Fibroblast of the aortic adventitia (primary cell): ENCODE results near the gene GARS1. TPM values are rescaled to one million over a fixed set of nuclear protein-coding genes. Genes with fewer than 3 reads are reported as not detected.

ENCODE experiments used
- DNase-seq: peaks from one replicate; pipeline ENCODE4 v3.0.0-alpha.2; 2010; ENCODE audit warnings: low read depth
- H3K4me3 ChIP-seq: 2 replicates; pipeline ENCODE4 v1.5.1; 2011; ENCODE audit warnings: low read depth, mild to moderate bottlenecking, control low read depth, low read length, moderate library complexity
- CTCF ChIP-seq: IDR thresholded peaks from 2 replicates; pipeline ENCODE4 v1.5.1; 2011; ENCODE audit warnings: mild to moderate bottlenecking, low read length, control low read depth, inconsistent platforms; ENCODE audit not compliant: insufficient read depth
- total RNA-seq: library from RNA; depleted of rRNA; stranded (reverse); fragments of >200 nt; gene quantifications from 2 replicates; pipeline ENCODE4 v1.2.3, GENCODE V29; 2012; ENCODE audit warnings: low replicate concordance

The GARS1 gene
- total RNA-seq, 1 donor = 452 TPM

DNA sequence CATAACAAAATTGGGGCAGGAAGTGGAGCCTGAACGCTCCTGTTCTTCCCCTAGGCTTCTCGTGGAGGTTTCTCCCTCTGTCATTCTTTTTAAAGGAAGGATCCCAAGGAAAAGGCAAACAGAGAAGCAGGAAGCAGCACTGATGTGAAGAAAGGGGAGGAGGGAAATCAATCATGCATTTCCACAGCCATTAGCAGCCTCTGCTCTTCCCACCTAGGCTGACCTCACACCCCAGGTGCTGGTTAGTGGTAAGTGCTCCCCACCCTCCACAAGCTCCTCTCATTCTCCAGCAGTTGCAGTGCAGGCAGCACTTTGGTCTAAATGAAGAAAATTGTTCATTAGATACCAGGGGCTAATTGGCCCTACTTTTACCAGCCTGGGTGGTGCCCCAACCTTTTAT, 85.0 kb downstream of the GARS1 start:
- H3K4me3 ChIP-seq = no peak overlapping the region
- DNase-seq = no peak
- no peak for TF ChIP-seq CTCF

DNA sequence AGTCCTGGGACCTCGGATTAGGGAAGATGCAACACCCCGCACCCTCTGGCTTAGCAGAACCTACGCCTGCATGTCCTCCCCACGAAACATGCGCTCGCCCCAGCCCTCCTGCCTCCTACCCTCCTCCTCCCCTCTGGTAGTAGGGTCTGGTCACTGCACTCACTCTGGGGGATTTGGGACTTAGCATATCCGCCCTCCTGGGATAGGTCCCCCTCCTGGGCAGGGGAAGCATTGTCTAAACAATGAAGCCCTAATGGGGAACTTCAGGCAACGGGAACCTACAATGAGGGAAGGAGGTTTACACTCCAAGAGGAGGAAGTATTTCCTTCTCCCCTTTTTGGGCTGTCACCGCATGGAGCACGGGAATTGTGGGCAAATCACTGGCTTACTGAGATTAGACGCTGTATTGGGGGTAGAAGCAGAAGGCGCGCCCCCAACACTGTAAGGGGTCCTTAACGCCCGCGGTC, 86.7 kb downstream of the GARS1 start:
- DNase-seq = no peak
- no peak overlapping the region for H3K4me3 ChIP-seq
- no peak for TF ChIP-seq CTCF

DNA sequence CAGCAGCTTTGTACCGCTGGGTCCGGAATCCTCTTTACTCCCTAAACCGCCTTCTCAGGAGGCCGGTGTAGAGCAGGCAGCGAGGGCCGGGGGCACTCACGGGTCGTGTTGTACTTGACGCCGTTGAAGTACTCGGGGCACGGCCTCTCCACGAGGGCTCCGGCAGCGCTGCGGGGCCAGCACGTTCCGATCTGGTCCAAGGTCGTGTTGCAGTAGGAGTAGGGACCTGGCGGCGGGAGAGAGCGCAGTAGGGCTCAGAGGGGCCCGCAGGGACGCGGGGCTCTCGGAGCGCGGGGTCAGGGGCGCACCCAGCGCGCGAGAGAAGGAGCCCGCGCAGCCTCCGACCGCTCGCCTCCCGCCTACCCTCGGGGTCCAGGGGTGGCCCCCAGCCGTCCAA, 87.1 kb downstream of the GARS1 start:
- no peak for DNase-seq
- no peak for TF ChIP-seq CTCF
- no peak overlapping the region for H3K4me3 ChIP-seq

DNA sequence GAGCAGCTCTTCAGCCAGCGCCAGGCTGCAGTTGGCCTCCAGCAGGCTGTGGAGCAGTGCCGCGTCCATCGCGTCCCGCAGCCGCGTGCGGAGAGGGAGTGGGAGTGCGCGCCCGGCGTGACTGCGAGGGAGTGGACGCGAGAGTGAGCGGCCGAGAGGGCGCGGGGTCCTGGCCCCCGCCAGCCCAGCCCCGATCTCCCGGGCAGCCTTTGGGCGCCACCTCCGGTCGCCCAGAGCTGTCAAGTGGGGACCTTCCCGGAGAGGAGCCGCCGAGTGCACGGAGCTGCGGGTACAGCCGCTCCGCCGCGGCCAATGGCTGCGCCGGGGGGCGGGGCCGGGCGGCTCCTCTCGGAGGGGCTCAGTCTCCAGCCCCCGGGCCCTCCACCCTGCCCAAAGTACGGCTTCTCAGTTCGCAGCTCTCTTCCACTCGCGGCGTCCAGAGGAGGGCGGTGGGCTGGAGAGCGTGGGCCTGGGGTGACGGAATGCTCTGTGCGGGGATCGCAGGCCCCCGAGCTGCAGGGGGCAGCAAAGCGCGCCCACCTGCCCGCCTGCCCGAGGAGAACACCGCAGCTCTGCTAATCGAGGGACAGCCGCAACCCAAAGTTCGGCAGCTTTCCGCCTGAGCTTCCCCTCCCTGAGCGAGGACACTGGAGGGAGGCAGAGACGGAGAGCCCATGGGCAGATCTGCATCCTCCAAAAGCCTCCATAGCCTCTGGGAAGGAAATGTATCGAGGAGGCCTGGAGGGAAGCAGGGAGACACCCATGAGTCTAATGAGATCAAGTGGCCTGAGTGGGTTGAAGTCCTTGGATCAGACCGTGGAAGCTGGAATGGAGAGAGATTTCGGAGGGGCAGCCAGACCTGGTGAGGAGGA, 87.8 kb downstream of the GARS1 start, which contains the start of gene CRHR2:
Gene CRHR2 (minus strand): TSS at position 245 of the 872 bp plus-strand sequence. CDS start 176 bp downstream, at position 69.
- H3K4me3 ChIP-seq = no peak within 1 kb of the TSS
- TF ChIP-seq CTCF = no peak
- DNase-seq = no peak

DNA sequence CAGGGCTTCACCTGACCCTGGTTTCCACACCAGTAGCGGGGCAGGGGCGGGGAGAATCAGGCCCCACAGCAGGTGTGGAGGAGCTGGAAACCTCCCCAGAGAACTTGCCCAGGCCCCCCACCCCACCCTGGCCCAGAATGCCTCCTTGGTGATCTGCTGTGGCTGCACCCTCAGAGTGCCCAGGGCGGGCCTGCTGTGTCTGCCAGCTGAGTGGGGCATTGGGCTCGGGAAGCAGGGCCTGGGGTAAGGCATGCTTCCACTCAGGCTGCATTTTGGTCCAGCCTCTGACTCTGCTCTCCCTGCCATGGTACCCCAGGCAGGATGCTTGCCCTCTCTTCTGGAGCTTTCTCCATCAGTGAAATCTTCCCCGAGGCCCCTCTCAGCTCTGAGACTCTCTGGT, 88.6 kb downstream of the GARS1 start:
- DNase-seq = no peak
- H3K4me3 ChIP-seq = no peak overlapping the region
- TF ChIP-seq CTCF = no peak

Other genes starting within 250 kb of the GARS1 start
- 7.5 and 14.8 TPM in 2 replicates for gene NOD1, start 116.1 kb upstream of the GARS1 start, total RNA-seq
- gene GGCT, start 90.0 kb upstream of the GARS1 start, total RNA-seq = 27.3 and 47.8 TPM in 2 replicates
- not detected in 2 replicates for gene CRHR2, start 87.6 kb downstream of the GARS1 start, total RNA-seq
- gene INMT, start 157.3 kb downstream of the GARS1 start, total RNA-seq = 2.5 and 219 TPM in 2 replicates
- gene MINDY4, start 176.5 kb downstream of the GARS1 start, total RNA-seq = 7.3 and 13.2 TPM in 2 replicates